Stimulated activated naive CD8-positive, alpha-beta T cell treated with anti-CD3 and anti-CD28 coated beads, Interleukin-15, amount 100 ng/mL, for 72 hours (primary cell): ENCODE measurements around the gene LAMP2.
A peak's percentile ranks its signal among the peaks of the same experiment; 100 is the strongest.

Source experiments
- ATAC-seq: fragments of 150-1000 bp; cut with Tn5 transposase; 2 replicates; pipeline ENCODE4 v1.10.0; 2021; ENCODE audit warnings: mild to moderate bottlenecking, moderate library complexity
- DNase-seq, 2 donors: peaks; one replicate each; pipeline ENCODE4 v3.0.0; 2021 to 2022
- H3K27ac Mint-ChIP-seq, 2 donors: one replicate each; pipeline ENCODE4 v1.8.0; 2022; ENCODE audit warnings: mild to moderate bottlenecking in 2 of 2, mixed read lengths in 2 of 2, moderate library complexity in 2 of 2
- H3K27me3 Mint-ChIP-seq: one replicate; pipeline ENCODE4 v1.8.0; 2022; ENCODE audit warnings: mixed read lengths
- H3K4me1 Mint-ChIP-seq: one replicate; pipeline ENCODE4 v1.8.0; 2022; ENCODE audit warnings: mild to moderate bottlenecking, mixed read lengths
- H3K4me3 Mint-ChIP-seq, 2 donors: one replicate each; pipeline ENCODE4 v1.8.0; 2022; ENCODE audit warnings: mild to moderate bottlenecking in 2 of 2, mixed read lengths in 2 of 2, moderate library complexity in 1 of 2
- H3K9me3 Mint-ChIP-seq, 2 donors: one replicate each; pipeline ENCODE4 v1.8.0; 2022; ENCODE audit warnings: mixed read lengths in 2 of 2

The LAMP2 gene

GRCh38 chrX:120419463-120419862 is 49.6 kb downstream of the LAMP2 start:
- DNase-seq, result no peak
- no peak overlapping the region for H3K4me3 Mint-ChIP-seq
- peaks cover 12% of the 10 kb centered on the region for H3K4me1 Mint-ChIP-seq
- no peaks in the 10 kb centered on the region for H3K27me3 Mint-ChIP-seq
- H3K9me3 Mint-ChIP-seq, result no peaks in the 10 kb centered on the region
- ATAC-seq, result no peak
- no peak overlapping the region for H3K27ac Mint-ChIP-seq

- ATAC-seq (no peak), DNase-seq (no peak)
- H3K4me1 Mint-ChIP-seq, result no peaks in the 10 kb centered on the region
- H3K27me3 Mint-ChIP-seq, result no peaks in the 10 kb centered on the region
- no peak overlapping the region for H3K27ac Mint-ChIP-seq
- peaks cover 0 to 18% of the 10 kb centered on the region in 2 donors for H3K9me3 Mint-ChIP-seq
- H3K4me3 Mint-ChIP-seq, result no peak overlapping the region
Observed at GRCh38 chrX:120408168-120408567, 60.9 kb downstream of the LAMP2 start.

GRCh38 chrX:120406638-120407037 is 62.5 kb downstream of the LAMP2 start:
- no peak overlapping the region for H3K4me3 Mint-ChIP-seq
- no peak overlapping the region for H3K27ac Mint-ChIP-seq
- no peak for ATAC-seq
- no peak for DNase-seq
- peaks cover 0 to 18% of the 10 kb centered on the region in 2 donors for H3K9me3 Mint-ChIP-seq
- no peaks in the 10 kb centered on the region for H3K4me1 Mint-ChIP-seq
- no peaks in the 10 kb centered on the region for H3K27me3 Mint-ChIP-seq

- DNase-seq (no peak), ATAC-seq (no peak)
- H3K4me3 Mint-ChIP-seq, result no peak overlapping the region
- H3K27me3 Mint-ChIP-seq, result no peaks in the 10 kb centered on the region
- peaks cover 0 to 8% of the 10 kb centered on the region in 2 donors for H3K9me3 Mint-ChIP-seq
- H3K27ac Mint-ChIP-seq, result no peak overlapping the region
- H3K4me1 Mint-ChIP-seq, result no peaks in the 10 kb centered on the region
Observed at GRCh38 chrX:120402369-120402768, 66.7 kb downstream of the LAMP2 start.

GRCh38 chrX:120401301-120401700 is 67.8 kb downstream of the LAMP2 start:
- DNase-seq, result no peak
- H3K4me1 Mint-ChIP-seq, result no peaks in the 10 kb centered on the region
- no peak overlapping the region for H3K4me3 Mint-ChIP-seq
- H3K27ac Mint-ChIP-seq, result no peak overlapping the region
- ATAC-seq, result no peak
- H3K27me3 Mint-ChIP-seq, result no peaks in the 10 kb centered on the region
- H3K9me3 Mint-ChIP-seq, result peaks cover 0 to 5% of the 10 kb centered on the region in 2 donors

- Mint-ChIP-seq H3K9me3 (no peaks in the 10 kb centered on the region), H3K27ac (no peak overlapping the region), H3K4me3 (no peak overlapping the region), H3K4me1 (no peaks in the 10 kb centered on the region), H3K27me3 (no peaks in the 10 kb centered on the region)
- ATAC-seq (peak; percentile 81), DNase-seq (peak; percentile 7 to 28)
Observed at GRCh38 chrX:120380699-120381098, 88.4 kb downstream of the LAMP2 start.

- ATAC-seq (no peak), DNase-seq (no peak)
- no peak overlapping the region for H3K4me3 Mint-ChIP-seq
- H3K27me3 Mint-ChIP-seq, result no peaks in the 10 kb centered on the region
- no peak overlapping the region for H3K27ac Mint-ChIP-seq
- H3K4me1 Mint-ChIP-seq, result no peaks in the 10 kb centered on the region
- no peaks in the 10 kb centered on the region for H3K9me3 Mint-ChIP-seq
Observed at GRCh38 chrX:120379937-120380681, 89.0 kb downstream of the LAMP2 start.

- H3K9me3 Mint-ChIP-seq, result no peaks in the 10 kb centered on the region
- DNase-seq (no peak), ATAC-seq (no peak)
- H3K27me3 Mint-ChIP-seq, result no peaks in the 10 kb centered on the region
- H3K4me3 Mint-ChIP-seq, result no peak overlapping the region
- H3K27ac Mint-ChIP-seq, result no peak overlapping the region
- H3K4me1 Mint-ChIP-seq, result no peaks in the 10 kb centered on the region
Observed at GRCh38 chrX:120378570-120378969, 90.5 kb downstream of the LAMP2 start.
